K562 (cell line): ENCODE measurements around the gene JAG2. TPM values are rescaled to one million over a fixed set of nuclear protein-coding genes. Genes with fewer than 3 reads are reported as not detected.

Experiments used
- CBFA2T2 ChIP-seq: fragments of 450-650 bp; conservative IDR thresholded peaks from 2 replicates; pipeline ENCODE4 v1.6.1; 2017; ENCODE audit warnings: mild to moderate bottlenecking
- CBFA2T3 ChIP-seq: fragments of 450-650 bp; IDR thresholded peaks from 2 replicates; pipeline ENCODE4 v1.6.1; 2017
- E2F1 ChIP-seq: sonication (generic); formaldehyde crosslinking; IDR thresholded peaks from 2 replicates; pipeline ENCODE4 v1.8.1; 2023; ENCODE audit warnings: mild to moderate bottlenecking, missing genetic modification reagents, moderate library complexity
- EGR1 ChIP-seq: fragments of 450-650 bp; conservative IDR thresholded peaks from 2 replicates; pipeline ENCODE4 v1.6.1; 2017; ENCODE audit warnings: mild to moderate bottlenecking
- ELF2 ChIP-seq: fragments of 250-450 bp; sonication (Bioruptor Pico); IDR thresholded peaks from 2 replicates; pipeline ENCODE4 v1.5.0; 2021; ENCODE audit warnings: mild to moderate bottlenecking
- HMGXB4 ChIP-seq: sonication (generic); formaldehyde crosslinking; IDR thresholded peaks from 2 replicates; pipeline ENCODE4 v1.8.1; 2023; ENCODE audit warnings: mild to moderate bottlenecking, missing genetic modification reagents
- MAZ ChIP-seq, 2 experiments: fragments of 450-650 bp in 1 of 2; sonication (generic) in 1 of 2; formaldehyde crosslinking; IDR thresholded peaks in 1 of 2; conservative IDR thresholded peaks in 1 of 2; 2 replicates each; pipeline versions ENCODE4 v1.4.0 to v1.5.0; 2020; ENCODE audit warnings: mild to moderate bottlenecking in 1 of 2, missing genetic modification reagents in 1 of 2
- NRF1 ChIP-seq, 2 experiments: fragments of 450-650 bp; IDR thresholded peaks in 1 of 2; conservative IDR thresholded peaks in 1 of 2; 2 replicates each; pipeline ENCODE4 v1.6.1; 2014; ENCODE audit warnings: mild to moderate bottlenecking in 2 of 2
- PPARD ChIP-seq: fragments of 250-450 bp; sonication (Bioruptor Pico); IDR thresholded peaks from 2 replicates; pipeline ENCODE4 v1.8.0; 2022; ENCODE audit warnings: inconsistent platforms, mild to moderate bottlenecking, moderate library complexity
- SOX6 ChIP-seq: fragments of 450-650 bp; IDR thresholded peaks from 2 replicates; pipeline ENCODE4 v1.6.1; 2014; ENCODE audit warnings: mild to moderate bottlenecking
- STAG1 ChIP-seq: sonication (generic); formaldehyde crosslinking; IDR thresholded peaks from 2 replicates; pipeline ENCODE4 v1.5.0; 2020; ENCODE audit warnings: missing genetic modification reagents, borderline replicate concordance
- TCF3 ChIP-seq: sonication (generic); formaldehyde crosslinking; IDR thresholded peaks from 2 replicates; pipeline ENCODE4 v1.4.0; 2020; ENCODE audit warnings: mild to moderate bottlenecking, missing genetic modification reagents
- UBTF ChIP-seq, 2 experiments: IDR thresholded peaks; 2 replicates each; pipeline ENCODE4 v1.6.1; 2012; ENCODE audit warnings: improper control_type of control experiment in 2 of 2, low read depth in 2 of 2, low read length in 2 of 2, borderline replicate concordance in 1 of 2
- ZBTB8A ChIP-seq: fragments of 450-650 bp; IDR thresholded peaks from 2 replicates; pipeline ENCODE4 v1.6.1; 2018; ENCODE audit warnings: mild to moderate bottlenecking, moderate library complexity; ENCODE audit not compliant: partially characterized antibody
- ZC3H11A ChIP-seq: IDR thresholded peaks from 2 replicates; pipeline ENCODE4 v1.6.1; 2012; ENCODE audit warnings: low read depth, low read length, improper control_type of control experiment
- polyA plus RNA-seq, 8 experiments: library from polyadenylated mRNA; depleted of rRNA in 4 of 8; stranded (reverse) in 5 of 8; unstranded in 3 of 8; fragments of >200 nt; fragmentation: Nextera tagmentation in 2 of 8; fragmentation: Illumina TruSeq in 1 of 8; extraction: Ambion mirVana in 2 of 8; extraction: Trizol in 1 of 8; gene quantifications; 2 replicates each; pipeline versions ENCODE4 v1.2.1 to v1.2.3, GENCODE V29; 2011 to 2014; ENCODE audit warnings: inconsistent platforms in 1 of 8, missing spikeins in 1 of 8
- total RNA-seq, 7 experiments: library from RNA; depleted of rRNA in 6 of 7; stranded (reverse); fragments of >200 nt in 6 of 7; fragmentation: Illumina TruSeq in 2 of 7; extraction: Trizol in 2 of 7; gene quantifications; 2 replicates each; pipeline versions ENCODE4 v1.2.1 to v1.2.3, GENCODE V29; 2011 to 2021; ENCODE audit warnings: low replicate concordance in 1 of 7
- TF ChIP-seq, protein P1 (sequence below): fragments of 200-800 bp; sonication (Bioruptor generic); IDR thresholded peaks from 2 replicates; pipeline ENCODE4 v1.6.1; 2017; ENCODE audit warnings: missing genetic modification characterization, missing compliant biosample characterization
- TF ChIP-seq, protein P2 (sequence below): sonication (generic); formaldehyde crosslinking; IDR thresholded peaks from 2 replicates; pipeline ENCODE4 v1.8.0; 2022; ENCODE audit warnings: missing genetic modification reagents, mild to moderate bottlenecking, moderate library complexity, borderline replicate concordance
- TF ChIP-seq, protein P3 (sequence below): sonication (generic); formaldehyde crosslinking; IDR thresholded peaks from 2 replicates; pipeline ENCODE4 v1.8.0; 2022; ENCODE audit warnings: mild to moderate bottlenecking, missing genetic modification reagents

Gene JAG2
- total and polyA plus RNA-seq, 9 of the 15 experiments (the other 6 are each of a cell fraction or from before 2014, with no cell fraction given) = 0.25 to 48.4 (median 8.6) TPM

DNA sequence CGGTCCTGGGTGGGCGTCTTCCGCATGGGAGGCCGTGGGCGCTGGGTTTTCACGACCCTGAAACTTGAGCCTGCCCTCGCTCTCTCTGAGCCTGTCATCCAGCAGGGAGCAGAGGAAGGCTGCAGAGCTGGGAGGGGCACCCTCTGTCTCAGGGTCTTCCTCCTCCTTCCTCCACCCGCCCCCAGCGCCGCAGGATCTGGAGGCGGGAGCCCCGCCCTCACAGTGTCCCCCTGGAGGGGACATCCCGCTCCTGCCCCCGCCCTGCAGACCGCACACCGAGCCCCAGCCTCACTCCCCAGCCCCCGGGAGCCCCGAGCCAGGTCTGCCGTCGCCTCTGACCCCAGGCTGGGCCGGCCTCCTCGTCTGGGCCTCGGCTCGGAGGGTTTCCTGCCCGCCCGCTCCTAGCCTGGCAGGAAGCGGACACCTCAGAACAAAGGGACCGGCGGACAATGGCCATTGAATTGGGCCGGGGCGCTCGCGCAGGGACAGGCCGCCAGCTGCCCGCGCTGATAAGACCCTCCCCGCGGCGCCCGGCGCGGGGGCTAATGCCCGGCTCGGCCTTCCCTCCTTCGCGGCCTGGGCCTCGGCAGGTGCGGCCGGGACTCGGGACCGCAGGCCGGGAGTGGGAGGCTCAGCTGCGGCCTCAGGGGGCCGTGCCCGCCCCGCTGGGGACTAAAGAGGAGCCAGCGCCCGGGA is 27.8 kb upstream of the JAG2 start (continued):
- TF ChIP-seq, protein P1, sequence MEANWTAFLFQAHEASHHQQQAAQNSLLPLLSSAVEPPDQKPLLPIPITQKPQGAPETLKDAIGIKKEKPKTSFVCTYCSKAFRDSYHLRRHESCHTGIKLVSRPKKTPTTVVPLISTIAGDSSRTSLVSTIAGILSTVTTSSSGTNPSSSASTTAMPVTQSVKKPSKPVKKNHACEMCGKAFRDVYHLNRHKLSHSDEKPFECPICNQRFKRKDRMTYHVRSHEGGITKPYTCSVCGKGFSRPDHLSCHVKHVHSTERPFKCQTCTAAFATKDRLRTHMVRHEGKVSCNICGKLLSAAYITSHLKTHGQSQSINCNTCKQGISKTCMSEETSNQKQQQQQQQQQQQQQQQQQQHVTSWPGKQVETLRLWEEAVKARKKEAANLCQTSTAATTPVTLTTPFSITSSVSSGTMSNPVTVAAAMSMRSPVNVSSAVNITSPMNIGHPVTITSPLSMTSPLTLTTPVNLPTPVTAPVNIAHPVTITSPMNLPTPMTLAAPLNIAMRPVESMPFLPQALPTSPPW (CRISPR knock-in tag) = peak; percentile 53
- TF ChIP-seq ZC3H11A (no peak), ZBTB8A (no peak), TCF3 (CRISPR knock-in tag) (peak; percentile 72), HMGXB4 (CRISPR knock-in tag) (no peak), CBFA2T2 (peak; percentile 34; the same call in 1 of the 2 replicates), MAZ (CRISPR knock-in tag; conservative IDR thresholded peaks at IDR 0.05 in 1 of 2, IDR thresholded peaks at IDR 0.05 in 1 of 2) (peak in 1 of 2 experiments; percentile 33; a peak in 1 of 4 replicates), ELF2 (CRISPR knock-in tag) (no peak), NRF1 (conservative IDR thresholded peaks at IDR 0.05 in 1 of 2, IDR thresholded peaks at IDR 0.05 in 1 of 2) (peak; percentile 19 to 48; a peak in 1 of 4 replicates), E2F1 (CRISPR knock-in tag) (no peak), STAG1 (no peak), EGR1 (peak; percentile 39), UBTF (IDR thresholded peaks at IDR 0.05; ENCODE audit: borderline replicate concordance in 1 of 2, low read depth in 2 of 2, low read length in 2 of 2) (peak in 1 of 2 experiments; percentile 70; a peak in 1 of 4 replicates), CBFA2T3 (peak; percentile 57), SOX6 (peak; percentile 69), PPARD (CRISPR knock-in tag) (no peak)
- TF ChIP-seq, protein P2, sequence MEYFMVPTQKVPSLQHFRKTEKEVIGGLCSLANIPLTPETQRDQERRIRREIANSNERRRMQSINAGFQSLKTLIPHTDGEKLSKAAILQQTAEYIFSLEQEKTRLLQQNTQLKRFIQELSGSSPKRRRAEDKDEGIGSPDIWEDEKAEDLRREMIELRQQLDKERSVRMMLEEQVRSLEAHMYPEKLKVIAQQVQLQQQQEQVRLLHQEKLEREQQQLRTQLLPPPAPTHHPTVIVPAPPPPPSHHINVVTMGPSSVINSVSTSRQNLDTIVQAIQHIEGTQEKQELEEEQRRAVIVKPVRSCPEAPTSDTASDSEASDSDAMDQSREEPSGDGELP (CRISPR knock-in tag) = peak; percentile 12; the same call in 1 of the 2 replicates
- TF ChIP-seq, protein P3, sequence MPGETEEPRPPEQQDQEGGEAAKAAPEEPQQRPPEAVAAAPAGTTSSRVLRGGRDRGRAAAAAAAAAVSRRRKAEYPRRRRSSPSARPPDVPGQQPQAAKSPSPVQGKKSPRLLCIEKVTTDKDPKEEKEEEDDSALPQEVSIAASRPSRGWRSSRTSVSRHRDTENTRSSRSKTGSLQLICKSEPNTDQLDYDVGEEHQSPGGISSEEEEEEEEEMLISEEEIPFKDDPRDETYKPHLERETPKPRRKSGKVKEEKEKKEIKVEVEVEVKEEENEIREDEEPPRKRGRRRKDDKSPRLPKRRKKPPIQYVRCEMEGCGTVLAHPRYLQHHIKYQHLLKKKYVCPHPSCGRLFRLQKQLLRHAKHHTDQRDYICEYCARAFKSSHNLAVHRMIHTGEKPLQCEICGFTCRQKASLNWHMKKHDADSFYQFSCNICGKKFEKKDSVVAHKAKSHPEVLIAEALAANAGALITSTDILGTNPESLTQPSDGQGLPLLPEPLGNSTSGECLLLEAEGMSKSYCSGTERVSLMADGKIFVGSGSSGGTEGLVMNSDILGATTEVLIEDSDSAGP (CRISPR knock-in tag) = no peak
